ENCODE measurements around the gene THBD.

GRCh38 chr20:23066772-23067171 is 17.3 kb upstream of the THBD start:
- TF ChIP-seq CTCF (IDR thresholded peaks at IDR 0.05) (no peak), POLR2A (IDR thresholded peaks at IDR 0.05) (no peak)
